Testis (tissue), 2 donors: ENCODE measurements around the gene WEE1.

Experiments used
- CTCF ChIP-seq, 3 experiments: fragments of 450-650 bp in 2 of 3; fragments of 200-600 bp in 1 of 3; sonication (generic) in 1 of 3; IDR thresholded peaks; one replicate each; pipeline ENCODE4 v1.5.1; 2016 to 2019; ENCODE audit warnings: antibody characterized with exemption in 3 of 3, mild to moderate bottlenecking in 2 of 3, moderate library complexity in 1 of 3
- POLR2A ChIP-seq: fragments of 450-650 bp; IDR thresholded peaks from one replicate; pipeline ENCODE4 v1.6.1; 2017; ENCODE audit warnings: antibody characterized with exemption, mild to moderate bottlenecking, moderate library complexity

GRCh38 chr11:9568161-9568853 is 5.2 kb upstream of the WEE1 start:
- no peak for TF ChIP-seq CTCF (IDR thresholded peaks at IDR 0.05)
- no peak for TF ChIP-seq POLR2A
